Embryonic facial prominence (tissue), 1 donor: ENCODE results near the gene ANK2.

Experiments
- DNase-seq: peaks from one replicate; pipeline ENCODE4 v3.0.0-alpha.2; 2016; ENCODE audit errors: extremely low spot score

Gene ANK2

GRCh38 chr4:113094331-113094730, 44.9 kb downstream of the ANK2 start:
- no peak for DNase-seq

- DNase-seq = no peak
Measured at GRCh38 chr4:113094802-113095201, 45.3 kb downstream of the ANK2 start.

GRCh38 chr4:113101669-113102068, 52.2 kb downstream of the ANK2 start:
- no peak for DNase-seq

GRCh38 chr4:113103556-113103955, 54.1 kb downstream of the ANK2 start:
- no peak for DNase-seq

- DNase-seq = peak; percentile 36
Measured at GRCh38 chr4:113106108-113106507, 56.7 kb downstream of the ANK2 start.

GRCh38 chr4:113109106-113109718, 59.8 kb downstream of the ANK2 start:
- no peak for DNase-seq

GRCh38 chr4:113112338-113112978, 63.0 kb downstream of the ANK2 start:
- no peak for DNase-seq

GRCh38 chr4:113113151-113113550, 63.7 kb downstream of the ANK2 start:
- DNase-seq = no peak

GRCh38 chr4:113114884-113115283, 65.4 kb downstream of the ANK2 start:
- no peak for DNase-seq

- DNase-seq = no peak
Measured at GRCh38 chr4:113116414-113117357, 67.2 kb downstream of the ANK2 start.

GRCh38 chr4:113117358-113117702, 67.9 kb downstream of the ANK2 start:
- DNase-seq = no peak

GRCh38 chr4:113122066-113122465, 72.6 kb downstream of the ANK2 start:
- DNase-seq = no peak

GRCh38 chr4:113125418-113125817, 76.0 kb downstream of the ANK2 start:
- DNase-seq = no peak

GRCh38 chr4:113131136-113131535, 81.7 kb downstream of the ANK2 start:
- no peak for DNase-seq

GRCh38 chr4:113131621-113132020, 82.2 kb downstream of the ANK2 start:
- DNase-seq = no peak

- DNase-seq = no peak
Measured at GRCh38 chr4:113141901-113142346, 92.5 kb downstream of the ANK2 start.

- no peak for DNase-seq
Measured at GRCh38 chr4:113142351-113142750, 92.9 kb downstream of the ANK2 start.

GRCh38 chr4:113144091-113144490, 94.6 kb downstream of the ANK2 start:
- DNase-seq = no peak

- DNase-seq = no peak
Measured at GRCh38 chr4:113145147-113145518, 95.7 kb downstream of the ANK2 start.

GRCh38 chr4:113145519-113146291, 96.3 kb downstream of the ANK2 start:
- DNase-seq = no peak

GRCh38 chr4:113146876-113147358, 97.5 kb downstream of the ANK2 start:
- DNase-seq = no peak
